ENCODE results near the gene IFNL1. TPM values are rescaled to one million over a fixed set of nuclear protein-coding genes. Genes with fewer than 3 reads are reported as not detected.
A peak's percentile ranks its signal among the peaks of the same experiment; 100 is the strongest.
"Not testable (repeated sequence)": the region's sequence is repeated elsewhere in the genome, so short reads cannot be mapped to it uniquely, and the experiment has no call there.

The IFNL1 gene
- total RNA-seq, 1 experiment from 2014 or later = not detected

- TF ChIP-seq, protein P1, sequence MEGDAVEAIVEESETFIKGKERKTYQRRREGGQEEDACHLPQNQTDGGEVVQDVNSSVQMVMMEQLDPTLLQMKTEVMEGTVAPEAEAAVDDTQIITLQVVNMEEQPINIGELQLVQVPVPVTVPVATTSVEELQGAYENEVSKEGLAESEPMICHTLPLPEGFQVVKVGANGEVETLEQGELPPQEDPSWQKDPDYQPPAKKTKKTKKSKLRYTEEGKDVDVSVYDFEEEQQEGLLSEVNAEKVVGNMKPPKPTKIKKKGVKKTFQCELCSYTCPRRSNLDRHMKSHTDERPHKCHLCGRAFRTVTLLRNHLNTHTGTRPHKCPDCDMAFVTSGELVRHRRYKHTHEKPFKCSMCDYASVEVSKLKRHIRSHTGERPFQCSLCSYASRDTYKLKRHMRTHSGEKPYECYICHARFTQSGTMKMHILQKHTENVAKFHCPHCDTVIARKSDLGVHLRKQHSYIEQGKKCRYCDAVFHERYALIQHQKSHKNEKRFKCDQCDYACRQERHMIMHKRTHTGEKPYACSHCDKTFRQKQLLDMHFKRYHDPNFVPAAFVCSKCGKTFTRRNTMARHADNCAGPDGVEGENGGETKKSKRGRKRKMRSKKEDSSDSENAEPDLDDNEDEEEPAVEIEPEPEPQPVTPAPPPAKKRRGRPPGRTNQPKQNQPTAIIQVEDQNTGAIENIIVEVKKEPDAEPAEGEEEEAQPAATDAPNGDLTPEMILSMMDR (IDR thresholded peaks at IDR 0.05; ENCODE audit: insufficient read depth in 1 of 2, low read depth in 1 of 2, low read length in 1 of 2, severe bottlenecking in 1 of 2, unreplicated experiment in 1 of 2) = no peak
- Histone ChIP-seq H3K4me1 (peaks cover 49% of the 10 kb centered on the region), H3K9me3 (no peaks in the 10 kb centered on the region), H3K36me3 (ENCODE audit: control insufficient read depth, insufficient read depth, low read length) (no peaks in the 10 kb centered on the region; the same call in 1 of the 2 replicates), H3K4me3 (ENCODE audit: low read depth, low read length) (peak overlapping the region; percentile 65), H3K27me3 (replicated peaks; ENCODE audit: control insufficient read depth, insufficient read depth, low read length) (no peaks in the 10 kb centered on the region)
- Mint-ChIP-seq H3K27ac (ENCODE audit: unreplicated experiment) (peak overlapping the region; percentile 60), H3K4me3 (ENCODE audit: unreplicated experiment) (peak overlapping the region; percentile 86), H3K36me3 (ENCODE audit: insufficient read depth, unreplicated experiment) (peaks cover 76% of the 10 kb centered on the region), H3K27me3 (ENCODE audit: insufficient read depth, unreplicated experiment) (no peaks in the 10 kb centered on the region), H3K4me1 (ENCODE audit: low read depth, unreplicated experiment) (peaks cover 48% of the 10 kb centered on the region), H3K9me3 (ENCODE audit: unreplicated experiment) (no peaks in the 10 kb centered on the region)
- peak; percentile 88 to 95 for DNase-seq
- ChIA-PET CTCF (interaction anchor here (0.7 kb wide), 1 partner anchor 111 kb away, joined by 9 read pairs; no protein-coding TSS in a partner anchor), POLR2A (interaction anchor here (0.6 kb wide), 1 partner anchor 57 kb away, joined by 6 read pairs; no protein-coding TSS in a partner anchor)
- no TSS peak for BruUV-seq (replicated peaks)
- intact Hi-C loops (cut with micrococcal nuclease; ENCODE audit: unreplicated experiment) = loop anchor here (1.0 to 2.0 kb wide), 2 partner anchors 12 to 58 kb away; partner anchors contain the start of gene LRFN1
Observed at GRCh38 chr19:39308531-39309304, 12.5 kb downstream of the IFNL1 start.

GRCh38 chr19:39309305-39309670 is 13.1 kb downstream of the IFNL1 start:
- H3K9me3 Mint-ChIP-seq (ENCODE audit: unreplicated experiment); H3K27me3 ChIP-seq (replicated peaks; ENCODE audit: control insufficient read depth, insufficient read depth, low read length); H3K9me3 ChIP-seq; H3K4me3 Mint-ChIP-seq (ENCODE audit: unreplicated experiment); H3K36me3 ChIP-seq (ENCODE audit: control insufficient read depth, insufficient read depth, low read length); H3K27ac Mint-ChIP-seq (ENCODE audit: unreplicated experiment); DNase-seq; BruUV-seq (replicated peaks); H3K4me3 ChIP-seq (ENCODE audit: low read depth, low read length); H3K27me3 Mint-ChIP-seq (ENCODE audit: insufficient read depth, unreplicated experiment): not testable (repeated sequence)
- Mint-ChIP-seq H3K36me3 (ENCODE audit: insufficient read depth, unreplicated experiment) (peaks cover 81% of the 10 kb centered on the region), H3K4me1 (ENCODE audit: low read depth, unreplicated experiment) (peaks cover 43% of the 10 kb centered on the region)
- POLR2A ChIA-PET = interaction anchor here (0.6 kb wide), 1 partner anchor 57 kb away, joined by 6 read pairs; no protein-coding TSS in a partner anchor
- intact Hi-C loops (cut with micrococcal nuclease; ENCODE audit: unreplicated experiment) = loop anchor here (2.0 kb wide), 1 partner anchor 58 kb away; no protein-coding TSS in a partner anchor
- CTCF ChIA-PET = interaction anchor here (0.7 kb wide), 1 partner anchor 110 kb away, joined by 9 read pairs; no protein-coding TSS in a partner anchor
- peaks cover 43% of the 10 kb centered on the region for H3K4me1 ChIP-seq

DNA sequence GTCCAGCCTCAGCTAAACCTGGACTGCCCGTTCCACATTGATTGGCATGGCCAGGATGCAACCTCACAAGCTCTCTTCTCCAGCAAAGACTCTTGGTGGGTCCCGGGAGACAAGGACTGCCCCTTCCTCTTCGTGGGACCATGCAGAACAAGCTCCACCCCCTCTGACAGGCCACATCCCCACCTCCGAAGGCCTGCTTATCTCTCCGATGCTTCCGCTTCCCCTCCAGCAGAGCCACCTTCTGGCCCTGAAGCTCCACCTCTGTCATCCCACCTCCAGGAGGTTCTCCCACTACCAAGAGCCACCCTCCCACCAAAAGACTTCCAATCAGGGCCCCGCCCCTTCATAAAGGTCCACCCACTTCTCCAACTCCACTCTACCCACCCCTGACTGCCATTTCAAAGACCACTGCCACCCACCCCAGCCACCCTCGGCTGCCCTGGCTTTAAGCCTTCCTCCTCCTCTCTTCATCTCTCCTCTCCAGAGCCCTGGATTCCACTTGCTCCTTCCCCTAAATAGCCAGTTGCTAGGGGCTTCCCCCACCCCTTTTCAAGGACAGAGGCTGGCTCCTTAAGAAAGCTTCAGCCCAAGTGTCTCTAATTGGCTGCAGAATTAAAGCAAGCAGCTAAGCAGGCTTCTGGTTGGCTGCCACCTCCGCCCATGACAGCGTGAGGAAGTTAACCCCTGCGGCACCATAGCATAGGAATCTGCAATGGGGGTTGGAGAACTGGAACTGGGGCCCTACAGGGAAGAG is 14.5 kb downstream of the IFNL1 start:
- ChIA-PET POLR2A (interaction anchor here (0.8 kb wide), 1 partner anchor 31 kb away, joined by 7 read pairs; the partner anchor contains the start of gene SAMD4B), CTCF (interaction anchor here (0.9 to 1.4 kb wide), 2 partner anchors 17 kb away, joined by 4 to 6 read pairs; no protein-coding TSS in a partner anchor)
- H3K4me3 ChIP-seq (ENCODE audit: low read depth, low read length) = no peak overlapping the region
- peak; percentile 51 to 62 for DNase-seq
- H3K36me3 Mint-ChIP-seq (ENCODE audit: insufficient read depth, unreplicated experiment) = peaks cover 68% of the 10 kb centered on the region
- peak overlapping the region; percentile 73 for H3K27ac Mint-ChIP-seq (ENCODE audit: unreplicated experiment)
- no peaks in the 10 kb centered on the region for H3K9me3 ChIP-seq
- H3K4me3 Mint-ChIP-seq (ENCODE audit: unreplicated experiment) = peak overlapping the region; percentile 43
- intact Hi-C loops (cut with micrococcal nuclease; ENCODE audit: unreplicated experiment) = no loop called here
- H3K4me1 Mint-ChIP-seq (ENCODE audit: low read depth, unreplicated experiment) = peaks cover 28% of the 10 kb centered on the region
- no peaks in the 10 kb centered on the region for H3K27me3 ChIP-seq (replicated peaks; ENCODE audit: control insufficient read depth, insufficient read depth, low read length)
- TF ChIP-seq, protein P1 (IDR thresholded peaks at IDR 0.05; ENCODE audit: insufficient read depth in 1 of 2, low read depth in 1 of 2, low read length in 1 of 2, severe bottlenecking in 1 of 2, unreplicated experiment in 1 of 2) = no peak
- no peaks in the 10 kb centered on the region for H3K27me3 Mint-ChIP-seq (ENCODE audit: insufficient read depth, unreplicated experiment)
- H3K36me3 ChIP-seq (ENCODE audit: control insufficient read depth, insufficient read depth, low read length) = no peaks in the 10 kb centered on the region; the same call in 1 of the 2 replicates
- H3K9me3 Mint-ChIP-seq (ENCODE audit: unreplicated experiment) = no peaks in the 10 kb centered on the region
- no TSS peak for BruUV-seq (replicated peaks)
- H3K4me1 ChIP-seq = peaks cover 29% of the 10 kb centered on the region

Data from Caco-2 (cell line).